ENCODE results near the gene KYNU. TPM values are rescaled to one million over a fixed set of nuclear protein-coding genes. Genes with fewer than 3 reads are reported as not detected.

KYNU gene
- total and polyA plus RNA-seq, 2 of the 13 experiments (the other 11 are each of a cell fraction or from before 2014, with no cell fraction given), result 21.9 to 68.6 TPM

DNA sequence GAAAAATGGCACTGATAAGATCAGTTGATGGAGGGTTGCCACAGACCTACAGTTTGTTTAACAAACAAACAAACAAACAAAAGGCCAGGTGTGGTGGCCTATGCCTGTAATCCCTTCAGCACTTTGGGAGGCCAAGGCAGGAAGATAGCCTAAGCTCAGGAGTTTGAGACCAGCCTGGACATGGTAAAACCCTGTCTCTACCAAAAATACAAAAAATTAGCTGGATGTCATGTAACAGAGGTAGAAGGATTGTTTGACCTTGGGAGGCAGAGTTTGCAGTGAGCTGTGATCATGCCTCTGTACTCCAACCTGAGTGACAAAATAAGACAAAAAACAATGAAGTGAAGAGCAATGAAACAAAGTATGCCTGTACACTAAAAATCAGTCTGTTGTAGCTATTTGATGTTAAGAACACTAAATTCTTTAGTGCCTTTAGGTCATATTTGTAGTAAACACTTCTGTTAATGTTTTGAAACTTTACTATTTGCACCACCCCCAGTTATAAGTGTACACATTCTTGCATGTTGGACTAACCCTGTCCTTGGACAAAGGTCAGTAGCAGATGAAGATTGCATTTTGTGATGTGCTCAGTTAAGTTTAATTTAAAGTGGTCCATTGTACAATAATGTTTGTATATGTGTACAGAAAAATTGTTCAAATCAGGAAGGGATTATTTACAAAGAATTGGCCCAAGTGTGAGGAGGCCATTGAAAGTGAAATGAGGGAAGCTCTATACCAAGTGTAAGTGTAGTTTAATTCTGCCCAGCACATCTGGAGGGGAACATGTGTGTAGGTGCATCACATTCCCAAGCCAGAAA lies 73.9 kb downstream of the KYNU start (continued):
- TF ChIP-seq, protein P1, sequence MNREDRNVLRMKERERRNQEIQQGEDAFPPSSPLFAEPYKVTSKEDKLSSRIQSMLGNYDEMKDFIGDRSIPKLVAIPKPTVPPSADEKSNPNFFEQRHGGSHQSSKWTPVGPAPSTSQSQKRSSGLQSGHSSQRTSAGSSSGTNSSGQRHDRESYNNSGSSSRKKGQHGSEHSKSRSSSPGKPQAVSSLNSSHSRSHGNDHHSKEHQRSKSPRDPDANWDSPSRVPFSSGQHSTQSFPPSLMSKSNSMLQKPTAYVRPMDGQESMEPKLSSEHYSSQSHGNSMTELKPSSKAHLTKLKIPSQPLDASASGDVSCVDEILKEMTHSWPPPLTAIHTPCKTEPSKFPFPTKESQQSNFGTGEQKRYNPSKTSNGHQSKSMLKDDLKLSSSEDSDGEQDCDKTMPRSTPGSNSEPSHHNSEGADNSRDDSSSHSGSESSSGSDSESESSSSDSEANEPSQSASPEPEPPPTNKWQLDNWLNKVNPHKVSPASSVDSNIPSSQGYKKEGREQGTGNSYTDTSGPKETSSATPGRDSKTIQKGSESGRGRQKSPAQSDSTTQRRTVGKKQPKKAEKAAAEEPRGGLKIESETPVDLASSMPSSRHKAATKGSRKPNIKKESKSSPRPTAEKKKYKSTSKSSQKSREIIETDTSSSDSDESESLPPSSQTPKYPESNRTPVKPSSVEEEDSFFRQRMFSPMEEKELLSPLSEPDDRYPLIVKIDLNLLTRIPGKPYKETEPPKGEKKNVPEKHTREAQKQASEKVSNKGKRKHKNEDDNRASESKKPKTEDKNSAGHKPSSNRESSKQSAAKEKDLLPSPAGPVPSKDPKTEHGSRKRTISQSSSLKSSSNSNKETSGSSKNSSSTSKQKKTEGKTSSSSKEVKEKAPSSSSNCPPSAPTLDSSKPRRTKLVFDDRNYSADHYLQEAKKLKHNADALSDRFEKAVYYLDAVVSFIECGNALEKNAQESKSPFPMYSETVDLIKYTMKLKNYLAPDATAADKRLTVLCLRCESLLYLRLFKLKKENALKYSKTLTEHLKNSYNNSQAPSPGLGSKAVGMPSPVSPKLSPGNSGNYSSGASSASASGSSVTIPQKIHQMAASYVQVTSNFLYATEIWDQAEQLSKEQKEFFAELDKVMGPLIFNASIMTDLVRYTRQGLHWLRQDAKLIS (CRISPR knock-in tag; IDR thresholded peaks at IDR 0.05), result no peak
- TF ChIP-seq, protein P2, sequence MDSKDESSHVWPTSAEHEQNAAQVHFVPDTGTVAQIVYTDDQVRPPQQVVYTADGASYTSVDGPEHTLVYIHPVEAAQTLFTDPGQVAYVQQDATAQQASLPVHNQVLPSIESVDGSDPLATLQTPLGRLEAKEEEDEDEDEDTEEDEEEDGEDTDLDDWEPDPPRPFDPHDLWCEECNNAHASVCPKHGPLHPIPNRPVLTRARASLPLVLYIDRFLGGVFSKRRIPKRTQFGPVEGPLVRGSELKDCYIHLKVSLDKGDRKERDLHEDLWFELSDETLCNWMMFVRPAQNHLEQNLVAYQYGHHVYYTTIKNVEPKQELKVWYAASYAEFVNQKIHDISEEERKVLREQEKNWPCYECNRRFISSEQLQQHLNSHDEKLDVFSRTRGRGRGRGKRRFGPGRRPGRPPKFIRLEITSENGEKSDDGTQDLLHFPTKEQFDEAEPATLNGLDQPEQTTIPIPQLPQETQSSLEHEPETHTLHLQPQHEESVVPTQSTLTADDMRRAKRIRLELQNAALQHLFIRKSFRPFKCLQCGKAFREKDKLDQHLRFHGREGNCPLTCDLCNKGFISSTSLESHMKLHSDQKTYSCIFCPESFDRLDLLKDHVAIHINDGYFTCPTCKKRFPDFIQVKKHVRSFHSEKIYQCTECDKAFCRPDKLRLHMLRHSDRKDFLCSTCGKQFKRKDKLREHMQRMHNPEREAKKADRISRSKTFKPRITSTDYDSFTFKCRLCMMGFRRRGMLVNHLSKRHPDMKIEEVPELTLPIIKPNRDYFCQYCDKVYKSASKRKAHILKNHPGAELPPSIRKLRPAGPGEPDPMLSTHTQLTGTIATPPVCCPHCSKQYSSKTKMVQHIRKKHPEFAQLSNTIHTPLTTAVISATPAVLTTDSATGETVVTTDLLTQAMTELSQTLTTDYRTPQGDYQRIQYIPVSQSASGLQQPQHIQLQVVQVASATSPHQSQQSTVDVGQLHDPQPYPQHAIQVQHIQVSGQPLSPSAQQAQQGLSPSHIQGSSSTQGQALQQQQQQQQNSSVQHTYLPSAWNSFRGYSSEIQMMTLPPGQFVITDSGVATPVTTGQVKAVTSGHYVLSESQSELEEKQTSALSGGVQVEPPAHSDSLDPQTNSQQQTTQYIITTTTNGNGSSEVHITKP (CRISPR knock-in tag; IDR thresholded peaks at IDR 0.05; ENCODE audit: low read depth), result peak; percentile 69; the same call in 1 of the 2 replicates
- TF ChIP-seq, protein P3, sequence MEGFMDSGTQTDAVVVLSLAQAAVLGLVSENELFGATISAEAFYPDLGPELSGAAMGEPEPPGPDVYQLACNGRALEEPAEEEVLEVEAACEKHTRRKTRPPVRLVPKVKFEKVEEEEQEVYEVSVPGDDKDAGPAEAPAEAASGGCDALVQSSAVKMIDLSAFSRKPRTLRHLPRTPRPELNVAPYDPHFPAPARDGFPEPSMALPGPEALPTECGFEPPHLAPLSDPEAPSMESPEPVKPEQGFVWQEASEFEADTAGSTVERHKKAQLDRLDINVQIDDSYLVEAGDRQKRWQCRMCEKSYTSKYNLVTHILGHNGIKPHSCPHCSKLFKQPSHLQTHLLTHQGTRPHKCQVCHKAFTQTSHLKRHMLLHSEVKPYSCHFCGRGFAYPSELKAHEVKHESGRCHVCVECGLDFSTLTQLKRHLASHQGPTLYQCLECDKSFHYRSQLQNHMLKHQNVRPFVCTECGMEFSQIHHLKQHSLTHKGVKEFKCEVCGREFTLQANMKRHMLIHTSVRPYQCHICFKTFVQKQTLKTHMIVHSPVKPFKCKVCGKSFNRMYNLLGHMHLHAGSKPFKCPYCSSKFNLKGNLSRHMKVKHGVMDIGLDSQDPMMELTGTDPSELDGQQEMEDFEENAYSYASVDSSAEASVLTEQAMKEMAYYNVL (CRISPR knock-in tag; IDR thresholded peaks at IDR 0.05; ENCODE audit: borderline replicate concordance), result peak; percentile 58; the same call in 1 of the 2 replicates
- no peak for TF ChIP-seq ZNF569 (CRISPR knock-in tag; IDR thresholded peaks at IDR 0.05; ENCODE audit: borderline replicate concordance)
- TF ChIP-seq, protein P4, sequence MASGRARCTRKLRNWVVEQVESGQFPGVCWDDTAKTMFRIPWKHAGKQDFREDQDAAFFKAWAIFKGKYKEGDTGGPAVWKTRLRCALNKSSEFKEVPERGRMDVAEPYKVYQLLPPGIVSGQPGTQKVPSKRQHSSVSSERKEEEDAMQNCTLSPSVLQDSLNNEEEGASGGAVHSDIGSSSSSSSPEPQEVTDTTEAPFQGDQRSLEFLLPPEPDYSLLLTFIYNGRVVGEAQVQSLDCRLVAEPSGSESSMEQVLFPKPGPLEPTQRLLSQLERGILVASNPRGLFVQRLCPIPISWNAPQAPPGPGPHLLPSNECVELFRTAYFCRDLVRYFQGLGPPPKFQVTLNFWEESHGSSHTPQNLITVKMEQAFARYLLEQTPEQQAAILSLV (CRISPR knock-in tag; IDR thresholded peaks at IDR 0.05; ENCODE audit: borderline replicate concordance), result no peak
- TF ChIP-seq SSRP1 (CRISPR knock-in tag; IDR thresholded peaks at IDR 0.05), result peak; percentile 57; the same call in 1 of the 2 replicates
- TF ChIP-seq PHF5A (CRISPR knock-in tag; IDR thresholded peaks at IDR 0.05; ENCODE audit: low read depth, unreplicated experiment), result peak; percentile 64
- TF ChIP-seq ZC3H13 (CRISPR knock-in tag; IDR thresholded peaks at IDR 0.05), result no peak
- no peak for TF ChIP-seq ZNF326 (CRISPR knock-in tag; IDR thresholded peaks at IDR 0.05; ENCODE audit: borderline replicate concordance)
- TF ChIP-seq HNF4A (CRISPR knock-in tag; IDR thresholded peaks at IDR 0.05), result peak; percentile 97
- no peak for TF ChIP-seq ZBTB38 (CRISPR knock-in tag; IDR thresholded peaks at IDR 0.05)
- peak; percentile 36; the same call in 1 of the 2 replicates for TF ChIP-seq ELF3 (CRISPR knock-in tag; IDR thresholded peaks at IDR 0.05)
- 0 out of 2 replicates have a peak, but pooled peaks have one; percentile 25 for TF ChIP-seq MED13 (CRISPR knock-in tag; IDR thresholded peaks at IDR 0.05)
- no peak for TF ChIP-seq ZNF143 (CRISPR knock-in tag; IDR thresholded peaks at IDR 0.05)
- TF ChIP-seq, protein P5, sequence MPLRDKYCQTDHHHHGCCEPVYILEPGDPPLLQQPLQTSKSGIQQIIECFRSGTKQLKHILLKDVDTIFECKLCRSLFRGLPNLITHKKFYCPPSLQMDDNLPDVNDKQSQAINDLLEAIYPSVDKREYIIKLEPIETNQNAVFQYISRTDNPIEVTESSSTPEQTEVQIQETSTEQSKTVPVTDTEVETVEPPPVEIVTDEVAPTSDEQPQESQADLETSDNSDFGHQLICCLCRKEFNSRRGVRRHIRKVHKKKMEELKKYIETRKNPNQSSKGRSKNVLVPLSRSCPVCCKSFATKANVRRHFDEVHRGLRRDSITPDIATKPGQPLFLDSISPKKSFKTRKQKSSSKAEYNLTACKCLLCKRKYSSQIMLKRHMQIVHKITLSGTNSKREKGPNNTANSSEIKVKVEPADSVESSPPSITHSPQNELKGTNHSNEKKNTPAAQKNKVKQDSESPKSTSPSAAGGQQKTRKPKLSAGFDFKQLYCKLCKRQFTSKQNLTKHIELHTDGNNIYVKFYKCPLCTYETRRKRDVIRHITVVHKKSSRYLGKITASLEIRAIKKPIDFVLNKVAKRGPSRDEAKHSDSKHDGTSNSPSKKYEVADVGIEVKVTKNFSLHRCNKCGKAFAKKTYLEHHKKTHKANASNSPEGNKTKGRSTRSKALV (CRISPR knock-in tag; IDR thresholded peaks at IDR 0.05), result peak; percentile 65; the same call in 1 of the 2 replicates

All from HepG2 (cell line).